ENCODE measurements around the gene CATSPERZ. TPM values are rescaled to one million over a fixed set of nuclear protein-coding genes. Genes with fewer than 3 reads are reported as not detected.
A peak's percentile ranks its signal among the peaks of the same experiment; 100 is the strongest.

The CATSPERZ gene
- total and polyA plus RNA-seq, 2 of the 13 experiments (the other 11 are each of a cell fraction or from before 2014, with no cell fraction given): 0.22 to 0.48 TPM

DNA sequence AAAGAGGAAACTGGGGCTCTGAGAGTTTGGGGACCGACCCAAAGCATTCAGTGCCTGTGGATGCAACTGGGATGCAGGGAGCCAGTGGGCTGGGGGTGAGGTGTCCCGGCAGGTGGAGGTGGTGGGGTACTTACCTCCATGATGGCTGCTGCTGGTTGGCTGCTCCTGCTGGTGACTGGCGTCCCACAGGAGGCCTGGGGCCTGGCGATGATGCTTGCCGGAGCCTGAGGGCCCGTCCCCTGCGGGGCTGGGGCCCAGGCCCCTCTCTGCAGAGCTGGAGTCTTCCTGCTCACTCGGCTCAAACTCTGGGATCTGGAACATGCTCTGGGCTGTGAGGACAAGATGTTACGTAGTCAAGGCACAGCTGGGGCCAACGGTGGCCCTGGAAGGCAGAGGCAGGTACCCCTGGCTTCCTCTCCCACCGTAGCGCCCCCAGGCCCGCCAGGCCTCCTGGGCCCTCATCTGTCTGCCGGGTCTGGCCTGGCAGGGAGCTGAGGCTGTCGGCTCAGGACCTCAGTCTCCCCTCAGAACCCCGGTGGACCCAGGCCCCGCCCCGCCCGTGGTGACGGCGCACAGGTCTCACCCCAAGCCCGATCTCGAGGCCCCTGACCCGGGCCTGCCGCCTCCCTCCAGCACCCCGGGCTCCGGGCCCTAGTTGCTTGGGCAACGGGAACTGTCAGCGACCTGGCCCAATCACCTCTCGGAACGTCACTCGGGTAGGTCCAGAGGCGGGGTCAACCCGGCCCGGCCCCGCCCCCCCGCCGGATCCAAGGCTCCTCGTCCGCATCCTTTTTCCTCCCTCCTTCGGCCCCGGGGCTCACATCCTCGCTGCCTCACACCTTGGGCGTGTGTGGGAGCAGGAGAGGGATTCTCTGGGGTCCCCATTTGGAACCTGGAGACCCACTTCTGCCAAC lies 15.9 kb upstream of the CATSPERZ start, which contains the start of gene BAD (continued):
- TF ChIP-seq DR1 (CRISPR knock-in tag; IDR thresholded peaks at IDR 0.05) (0 out of 2 replicates have a peak, but pooled peaks have one; percentile 25), NRL (CRISPR knock-in tag; IDR thresholded peaks at IDR 0.05; ENCODE audit: borderline replicate concordance) (0 out of 2 replicates have a peak, but pooled peaks have one; percentile 10), SP2 (CRISPR knock-in tag; IDR thresholded peaks at IDR 0.05) (peak; percentile 90), HNRNPUL1 (IDR thresholded peaks at IDR 0.05; ENCODE audit: low read depth, low read length) (no peak), ZBTB40 (IDR thresholded peaks at IDR 0.05) (no peak), ZBTB40 (CRISPR knock-in tag; IDR thresholded peaks at IDR 0.05) (no peak), CEBPZ (IDR thresholded peaks at IDR 0.05; ENCODE audit: low read length) (no peak), ZNF263 (CRISPR knock-in tag; IDR thresholded peaks at IDR 0.05) (0 out of 2 replicates have a peak, but pooled peaks have one; percentile 2), ZBTB20 (CRISPR knock-in tag; IDR thresholded peaks at IDR 0.05; ENCODE audit: borderline replicate concordance, low read depth) (0 out of 2 replicates have a peak, but pooled peaks have one; percentile 9), RFX5 (IDR thresholded peaks at IDR 0.05; ENCODE audit: low read depth, low read length) (no peak), FIP1L1 (IDR thresholded peaks at IDR 0.05; ENCODE audit: borderline replicate concordance, insufficient read depth, low read depth, low read length) (no peak), MTA1 (CRISPR knock-in tag; IDR thresholded peaks at IDR 0.05; ENCODE audit: borderline replicate concordance) (0 out of 2 replicates have a peak, but pooled peaks have one; percentile 7)
- TF ChIP-seq, protein P1, sequence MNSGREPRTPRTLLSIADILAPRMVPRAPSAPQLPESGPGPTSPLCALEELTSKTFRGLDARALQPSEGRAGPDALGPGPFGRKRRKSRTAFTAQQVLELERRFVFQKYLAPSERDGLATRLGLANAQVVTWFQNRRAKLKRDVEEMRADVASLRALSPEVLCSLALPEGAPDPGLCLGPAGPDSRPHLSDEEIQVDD (CRISPR knock-in tag; IDR thresholded peaks at IDR 0.05; ENCODE audit: borderline replicate concordance): no peak

Measured in HepG2 (cell line).